ENCODE measurements around the gene HARS1. TPM values are rescaled to one million over a fixed set of nuclear protein-coding genes. Genes with fewer than 3 reads are reported as not detected.

Gene HARS1, protein sequence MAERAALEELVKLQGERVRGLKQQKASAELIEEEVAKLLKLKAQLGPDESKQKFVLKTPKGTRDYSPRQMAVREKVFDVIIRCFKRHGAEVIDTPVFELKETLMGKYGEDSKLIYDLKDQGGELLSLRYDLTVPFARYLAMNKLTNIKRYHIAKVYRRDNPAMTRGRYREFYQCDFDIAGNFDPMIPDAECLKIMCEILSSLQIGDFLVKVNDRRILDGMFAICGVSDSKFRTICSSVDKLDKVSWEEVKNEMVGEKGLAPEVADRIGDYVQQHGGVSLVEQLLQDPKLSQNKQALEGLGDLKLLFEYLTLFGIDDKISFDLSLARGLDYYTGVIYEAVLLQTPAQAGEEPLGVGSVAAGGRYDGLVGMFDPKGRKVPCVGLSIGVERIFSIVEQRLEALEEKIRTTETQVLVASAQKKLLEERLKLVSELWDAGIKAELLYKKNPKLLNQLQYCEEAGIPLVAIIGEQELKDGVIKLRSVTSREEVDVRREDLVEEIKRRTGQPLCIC
- total RNA-seq (2021): 51.9 to 55.6 TPM (median 52.5 TPM) in 3 replicates
- Bru-seq, nascent RNA: percentile 78 among the genes with signal in this experiment
- long read RNA-seq, experiment 1, transcript HARS-205 (13 exons, 1,896 nt): minor isoform, 29 of 326 reads
- long read RNA-seq, experiment 1, transcript HARS-202 (11 exons, 1,401 nt): minor isoform, 14 of 326 reads
- long read RNA-seq, experiment 1, transcript HARS-215 (13 exons, 1,945 nt): major isoform, 233 of 326 reads
- long read RNA-seq, experiment 1, partial matches to known transcripts: 7 of 326 reads
- long read RNA-seq, experiment 1, other reads (novel, unspliced or antisense): 35 of 326 reads
- long read RNA-seq, experiment 2, transcript HARS-202 (11 exons, 1,401 nt): minor isoform, 7 of 62 reads
- long read RNA-seq, experiment 2, transcript HARS-215 (13 exons, 1,945 nt): major isoform, 31 of 62 reads
- long read RNA-seq, experiment 2, partial matches to known transcripts: 15 of 62 reads
- long read RNA-seq, experiment 2, other reads (novel, unspliced or antisense): 8 of 62 reads
- long read RNA-seq, experiment 3, transcript HARS-202 (11 exons, 1,401 nt): minor isoform, 20 of 346 reads
- long read RNA-seq, experiment 3, transcript HARS-205 (13 exons, 1,896 nt): minor isoform, 38 of 346 reads
- long read RNA-seq, experiment 3, transcript HARS-211 (3 exons, 619 nt): minor isoform, 11 of 346 reads
- long read RNA-seq, experiment 3, transcript HARS-215 (13 exons, 1,945 nt): major isoform, 252 of 346 reads
- long read RNA-seq, experiment 3, partial matches to known transcripts: 6 of 346 reads
- long read RNA-seq, experiment 3, other reads (novel, unspliced or antisense): 15 of 346 reads

DNA sequence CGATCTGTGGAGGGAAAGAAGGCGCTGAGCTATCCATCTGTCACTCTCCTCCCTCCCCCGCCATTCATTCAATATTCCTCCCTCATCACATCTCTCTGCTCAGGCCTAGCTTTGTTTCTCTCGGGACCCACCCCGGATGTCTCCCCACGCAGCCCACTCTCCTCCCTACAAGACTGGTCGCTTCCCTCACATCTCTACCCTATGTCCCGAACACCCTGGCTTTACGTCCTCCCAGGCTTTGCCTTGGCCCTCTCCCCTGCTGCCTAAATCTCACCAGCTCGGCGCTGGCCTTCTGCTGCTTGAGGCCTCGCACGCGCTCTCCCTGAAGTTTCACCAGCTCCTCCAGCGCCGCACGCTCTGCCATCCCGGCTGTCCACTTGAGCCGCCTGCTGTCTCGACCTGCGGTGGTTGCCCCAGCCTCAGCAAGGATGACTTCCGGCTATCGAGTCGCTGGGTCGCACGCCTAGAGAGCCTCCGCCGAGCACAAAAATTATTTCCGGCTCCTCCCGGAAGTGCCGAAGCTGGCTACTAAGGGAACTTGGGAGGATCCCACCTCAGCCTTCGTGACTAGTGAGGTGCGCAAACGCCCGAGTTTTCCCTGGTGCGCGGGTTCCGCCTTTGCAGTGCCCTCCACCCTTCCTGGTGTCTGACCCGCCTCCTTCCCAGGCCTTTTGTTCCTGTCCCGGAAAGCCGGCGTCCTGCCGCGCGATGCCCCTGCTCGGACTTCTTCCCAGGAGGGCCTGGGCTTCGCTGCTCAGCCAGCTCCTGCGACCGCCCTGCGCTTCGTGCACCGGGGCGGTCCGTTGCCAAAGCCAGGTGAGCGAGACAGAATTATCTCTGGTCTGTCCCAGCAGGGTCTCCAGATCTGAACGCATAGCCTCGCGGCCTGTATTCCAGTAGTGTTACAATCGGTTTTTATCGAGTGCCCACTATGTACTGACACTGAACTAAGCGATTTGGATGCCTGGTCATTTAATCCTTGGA lies at the start of gene HARS1, which contains the start of gene HARS2:
TSS of gene HARS1 (minus strand) at position 430 of the 984 bp plus-strand sequence. CDS start at position 364, 66 bp downstream.
TSS of gene HARS2 (plus strand) at position 515 of the 984 bp plus-strand sequence. CDS start at position 709, 194 bp downstream.
- Mint-ChIP-seq H3K9me3 (no peaks in the 10 kb centered on the region), H3K27me3 (ENCODE audit: low read depth) (no peaks in the 10 kb centered on the region), H3K4me3 (peak within 1 kb of the TSS; percentile 100), H3K36me3 (peaks cover 28% of the 10 kb centered on the region), H3K27ac (peak within 1 kb of the TSS; percentile 98), H3K4me1 (peaks cover 18% of the 10 kb centered on the region)
- DNase-seq (ENCODE audit: low spot score) (peak; percentile 89), ATAC-seq (peak; percentile 97)
- CTCF ChIA-PET: interaction anchor here (0.6 to 1.7 kb wide), 12 partner anchors 9 to 451 kb away, joined by 3 to 10 read pairs (median 3); partner anchors contain the start of genes APBB3, DND1, EIF4EBP3 and HBEGF
- POLR2A ChIA-PET: interaction anchor here (0.5 to 1.7 kb wide), 10 partner anchors 9 to 252 kb away, joined by 3 to 10 read pairs (median 4); partner anchors contain the start of genes EIF4EBP3, IK, NDUFA2 and ZMAT2
- TF ChIP-seq TEAD1 (CRISPR knock-in tag; IDR thresholded peaks at IDR 0.05) (0 out of 2 replicates have a peak, but pooled peaks have one; percentile 19), ESRRA (CRISPR knock-in tag; IDR thresholded peaks at IDR 0.05; ENCODE audit: borderline replicate concordance) (no peak), GTF2I (CRISPR knock-in tag; conservative IDR thresholded peaks at IDR 0.05) (no peak), SP1 (CRISPR knock-in tag; conservative IDR thresholded peaks at IDR 0.05) (0 out of 2 replicates have a peak, but pooled peaks have one; percentile 40), GRHL2 (CRISPR knock-in tag; IDR thresholded peaks at IDR 0.05; ENCODE audit: insufficient replicate concordance, severe bottlenecking) (no peak), ZMAT4 (CRISPR knock-in tag; IDR thresholded peaks at IDR 0.05) (no peak), JUN (CRISPR knock-in tag; IDR thresholded peaks at IDR 0.05) (0 out of 2 replicates have a peak, but pooled peaks have one; percentile 19), FOXP1 (CRISPR knock-in tag; IDR thresholded peaks at IDR 0.05; ENCODE audit: borderline replicate concordance) (no peak; the same call in 1 of the 2 replicates), SMAD3 (CRISPR knock-in tag; IDR thresholded peaks at IDR 0.05; ENCODE audit: borderline replicate concordance) (0 out of 2 replicates have a peak, but pooled peaks have one; percentile 21), ZNF232 (CRISPR knock-in tag; IDR thresholded peaks at IDR 0.05) (0 out of 2 replicates have a peak, but pooled peaks have one; percentile 77), ZNF317 (CRISPR knock-in tag; IDR thresholded peaks at IDR 0.05; ENCODE audit: borderline replicate concordance, low read depth) (no peak), SMAD4 (CRISPR knock-in tag; IDR thresholded peaks at IDR 0.05) (no peak), ZBTB43 (CRISPR knock-in tag; IDR thresholded peaks at IDR 0.05) (no peak), KAT7 (CRISPR knock-in tag; IDR thresholded peaks at IDR 0.05; ENCODE audit: borderline replicate concordance) (no peak), MYBL2 (CRISPR knock-in tag; IDR thresholded peaks at IDR 0.05) (no peak)
- TF ChIP-seq, protein P1, sequence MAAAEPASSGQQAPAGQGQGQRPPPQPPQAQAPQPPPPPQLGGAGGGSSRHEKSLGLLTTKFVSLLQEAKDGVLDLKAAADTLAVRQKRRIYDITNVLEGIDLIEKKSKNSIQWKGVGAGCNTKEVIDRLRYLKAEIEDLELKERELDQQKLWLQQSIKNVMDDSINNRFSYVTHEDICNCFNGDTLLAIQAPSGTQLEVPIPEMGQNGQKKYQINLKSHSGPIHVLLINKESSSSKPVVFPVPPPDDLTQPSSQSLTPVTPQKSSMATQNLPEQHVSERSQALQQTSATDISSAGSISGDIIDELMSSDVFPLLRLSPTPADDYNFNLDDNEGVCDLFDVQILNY (CRISPR knock-in tag; IDR thresholded peaks at IDR 0.05): no peak
- TF ChIP-seq, protein P2, sequence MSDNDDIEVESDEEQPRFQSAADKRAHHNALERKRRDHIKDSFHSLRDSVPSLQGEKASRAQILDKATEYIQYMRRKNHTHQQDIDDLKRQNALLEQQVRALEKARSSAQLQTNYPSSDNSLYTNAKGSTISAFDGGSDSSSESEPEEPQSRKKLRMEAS (CRISPR knock-in tag; IDR thresholded peaks at IDR 0.05): peak; percentile 81; the same call in 1 of the 2 replicates
- TF ChIP-seq, protein P3, sequence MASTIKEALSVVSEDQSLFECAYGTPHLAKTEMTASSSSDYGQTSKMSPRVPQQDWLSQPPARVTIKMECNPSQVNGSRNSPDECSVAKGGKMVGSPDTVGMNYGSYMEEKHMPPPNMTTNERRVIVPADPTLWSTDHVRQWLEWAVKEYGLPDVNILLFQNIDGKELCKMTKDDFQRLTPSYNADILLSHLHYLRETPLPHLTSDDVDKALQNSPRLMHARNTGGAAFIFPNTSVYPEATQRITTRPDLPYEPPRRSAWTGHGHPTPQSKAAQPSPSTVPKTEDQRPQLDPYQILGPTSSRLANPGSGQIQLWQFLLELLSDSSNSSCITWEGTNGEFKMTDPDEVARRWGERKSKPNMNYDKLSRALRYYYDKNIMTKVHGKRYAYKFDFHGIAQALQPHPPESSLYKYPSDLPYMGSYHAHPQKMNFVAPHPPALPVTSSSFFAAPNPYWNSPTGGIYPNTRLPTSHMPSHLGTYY (CRISPR knock-in tag; IDR thresholded peaks at IDR 0.05): no peak
- TF ChIP-seq, protein P4, sequence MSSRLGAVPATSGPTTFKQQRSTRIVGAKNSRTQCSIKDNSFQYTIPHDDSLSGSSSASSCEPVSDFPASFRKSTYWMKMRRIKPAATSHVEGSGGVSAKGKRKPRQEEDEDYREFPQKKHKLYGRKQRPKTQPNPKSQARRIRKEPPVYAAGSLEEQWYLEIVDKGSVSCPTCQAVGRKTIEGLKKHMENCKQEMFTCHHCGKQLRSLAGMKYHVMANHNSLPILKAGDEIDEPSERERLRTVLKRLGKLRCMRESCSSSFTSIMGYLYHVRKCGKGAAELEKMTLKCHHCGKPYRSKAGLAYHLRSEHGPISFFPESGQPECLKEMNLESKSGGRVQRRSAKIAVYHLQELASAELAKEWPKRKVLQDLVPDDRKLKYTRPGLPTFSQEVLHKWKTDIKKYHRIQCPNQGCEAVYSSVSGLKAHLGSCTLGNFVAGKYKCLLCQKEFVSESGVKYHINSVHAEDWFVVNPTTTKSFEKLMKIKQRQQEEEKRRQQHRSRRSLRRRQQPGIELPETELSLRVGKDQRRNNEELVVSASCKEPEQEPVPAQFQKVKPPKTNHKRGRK (CRISPR knock-in tag; IDR thresholded peaks at IDR 0.05; ENCODE audit: borderline replicate concordance): no peak
